SKM-1 (cell line): ENCODE results near the gene ZNF135.

Source experiments
- DNase-seq: peaks from one replicate; lab custom pipeline; 2025; ENCODE audit not compliant: unreplicated experiment; lab: John Stamatoyannopoulos, UW

The ZNF135 gene

GRCh38 chr19:58059003-58059670, at the start of gene ZNF135:
Gene ZNF135, plus strand, starts transcription at chr19:58059282. Its CDS starts 721 bp downstream, at chr19:58060003.
- no peak for DNase-seq

- no peak for DNase-seq
Observed at GRCh38 chr19:58009301-58009665, 49.8 kb upstream of the ZNF135 start.

GRCh38 chr19:58009666-58010301, 49.3 kb upstream of the ZNF135 start:
- DNase-seq: no peak

- DNase-seq: no peak
Observed at GRCh38 chr19:58010507-58010906, 48.6 kb upstream of the ZNF135 start.

- no peak for DNase-seq
Observed at GRCh38 chr19:58014141-58014540, 44.9 kb upstream of the ZNF135 start.

- no peak for DNase-seq
Observed at GRCh38 chr19:58020129-58020528, 39.0 kb upstream of the ZNF135 start.

- DNase-seq: no peak
Observed at GRCh38 chr19:58021541-58022282, 37.4 kb upstream of the ZNF135 start.

- DNase-seq: no peak
Observed at GRCh38 chr19:58022283-58022660, 36.8 kb upstream of the ZNF135 start.

GRCh38 chr19:58024661-58025060, 34.4 kb upstream of the ZNF135 start:
- DNase-seq: no peak

- DNase-seq: no peak
Observed at GRCh38 chr19:58033741-58034476, 25.2 kb upstream of the ZNF135 start, which contains the start of gene ZSCAN1. Gene ZSCAN1, plus strand, starts transcription at chr19:58034025. Its CDS starts 3,812 bp downstream, at chr19:58037837.

- DNase-seq: no peak
Observed at GRCh38 chr19:58034477-58034793, 24.6 kb upstream of the ZNF135 start.

GRCh38 chr19:58035863-58036262, 23.2 kb upstream of the ZNF135 start:
- no peak for DNase-seq

GRCh38 chr19:58037927-58038687, 21.0 kb upstream of the ZNF135 start:
- DNase-seq: no peak

GRCh38 chr19:58038688-58039204, 20.3 kb upstream of the ZNF135 start:
- DNase-seq: no peak

- no peak for DNase-seq
Observed at GRCh38 chr19:58040751-58041525, 18.1 kb upstream of the ZNF135 start.

- no peak for DNase-seq
Observed at GRCh38 chr19:58042495-58043340, 16.4 kb upstream of the ZNF135 start.

GRCh38 chr19:58044391-58044790, 14.7 kb upstream of the ZNF135 start:
- no peak for DNase-seq

- DNase-seq: no peak
Observed at GRCh38 chr19:58044886-58045285, 14.2 kb upstream of the ZNF135 start.
